ENCODE measurements around the gene NPIPB8.
"Not testable (repeated sequence)": the region's sequence is repeated elsewhere in the genome, so short reads cannot be mapped to it uniquely, and the experiment has no call there.

Gene NPIPB8

GRCh38 chr16:28637765-28638164 is at the start of gene NPIPB8:
Gene NPIPB8 (plus strand): TSS chr16:28638065. CDS start chr16:28638361, 296 bp downstream.
- not testable (repeated sequence) for DNase-seq (ENCODE audit: low read depth in 2 of 2)

GRCh38 chr16:28589069-28589468 is 48.8 kb upstream of the NPIPB8 start:
- DNase-seq (ENCODE audit: low read depth in 2 of 2) = no peak

GRCh38 chr16:28589930-28590329 is 47.9 kb upstream of the NPIPB8 start:
- no peak for DNase-seq (ENCODE audit: low read depth in 2 of 2)

GRCh38 chr16:28590384-28591340 is 47.2 kb upstream of the NPIPB8 start:
- no peak for DNase-seq (ENCODE audit: low read depth in 2 of 2)

- DNase-seq (ENCODE audit: low read depth in 2 of 2) = no peak
Observed at GRCh38 chr16:28591355-28591754, 46.5 kb upstream of the NPIPB8 start.

- no peak for DNase-seq (ENCODE audit: low read depth in 2 of 2)
Observed at GRCh38 chr16:28592511-28592910, 45.4 kb upstream of the NPIPB8 start.

- no peak for DNase-seq (ENCODE audit: low read depth in 2 of 2)
Observed at GRCh38 chr16:28592979-28593553, 44.8 kb upstream of the NPIPB8 start.

GRCh38 chr16:28595451-28595850 is 42.4 kb upstream of the NPIPB8 start:
- not testable (repeated sequence) for DNase-seq (ENCODE audit: low read depth in 2 of 2)

GRCh38 chr16:28596115-28596630 is 41.7 kb upstream of the NPIPB8 start:
- DNase-seq (ENCODE audit: low read depth in 2 of 2) = no peak

- no peak for DNase-seq (ENCODE audit: low read depth in 2 of 2)
Observed at GRCh38 chr16:28596840-28597691, 40.8 kb upstream of the NPIPB8 start, which contains the start of gene SULT1A2. Gene SULT1A2 (minus strand): TSS chr16:28597050. CDS start chr16:28595930, 1,120 bp downstream.

GRCh38 chr16:28597692-28598261 is 40.1 kb upstream of the NPIPB8 start:
- no peak for DNase-seq (ENCODE audit: low read depth in 2 of 2)

GRCh38 chr16:28599377-28600285 is 38.2 kb upstream of the NPIPB8 start:
- not testable (repeated sequence) for DNase-seq (ENCODE audit: low read depth in 2 of 2)

GRCh38 chr16:28600965-28601364 is 36.9 kb upstream of the NPIPB8 start:
- DNase-seq (ENCODE audit: low read depth in 2 of 2) = not testable (repeated sequence)

GRCh38 chr16:28601589-28601988 is 36.3 kb upstream of the NPIPB8 start:
- DNase-seq (ENCODE audit: low read depth in 2 of 2) = not testable (repeated sequence)

- DNase-seq (ENCODE audit: low read depth in 2 of 2) = not testable (repeated sequence)
Observed at GRCh38 chr16:28602062-28602461, 35.8 kb upstream of the NPIPB8 start.

- DNase-seq (ENCODE audit: low read depth in 2 of 2) = no peak
Observed at GRCh38 chr16:28602529-28602928, 35.3 kb upstream of the NPIPB8 start.

GRCh38 chr16:28603381-28604185 is 34.3 kb upstream of the NPIPB8 start:
- DNase-seq (ENCODE audit: low read depth in 2 of 2) = no peak

- DNase-seq (ENCODE audit: low read depth in 2 of 2) = no peak
Observed at GRCh38 chr16:28604186-28604565, 33.7 kb upstream of the NPIPB8 start.
